Left kidney (tissue), 2 donors: ENCODE results near the gene TOLLIP. TPM values are rescaled to one million over a fixed set of nuclear protein-coding genes. Genes with fewer than 3 reads are reported as not detected.

ENCODE experiments used
- DNase-seq: peaks from one replicate; pipeline ENCODE4 v3.0.0-alpha.2; 2013
- polyA plus RNA-seq: library from polyadenylated mRNA; unstranded; fragments of 120-200 nt; gene quantifications from one replicate; pipeline ENCODE4 v1.2.1, GENCODE V29; 2013; ENCODE audit not compliant: insufficient read length

Gene TOLLIP
- polyA plus RNA-seq, 1 donor, result 28.7 TPM

- no peak for DNase-seq
Measured at GRCh38 chr11:1232021-1232882, 77.2 kb downstream of the TOLLIP start.

DNA sequence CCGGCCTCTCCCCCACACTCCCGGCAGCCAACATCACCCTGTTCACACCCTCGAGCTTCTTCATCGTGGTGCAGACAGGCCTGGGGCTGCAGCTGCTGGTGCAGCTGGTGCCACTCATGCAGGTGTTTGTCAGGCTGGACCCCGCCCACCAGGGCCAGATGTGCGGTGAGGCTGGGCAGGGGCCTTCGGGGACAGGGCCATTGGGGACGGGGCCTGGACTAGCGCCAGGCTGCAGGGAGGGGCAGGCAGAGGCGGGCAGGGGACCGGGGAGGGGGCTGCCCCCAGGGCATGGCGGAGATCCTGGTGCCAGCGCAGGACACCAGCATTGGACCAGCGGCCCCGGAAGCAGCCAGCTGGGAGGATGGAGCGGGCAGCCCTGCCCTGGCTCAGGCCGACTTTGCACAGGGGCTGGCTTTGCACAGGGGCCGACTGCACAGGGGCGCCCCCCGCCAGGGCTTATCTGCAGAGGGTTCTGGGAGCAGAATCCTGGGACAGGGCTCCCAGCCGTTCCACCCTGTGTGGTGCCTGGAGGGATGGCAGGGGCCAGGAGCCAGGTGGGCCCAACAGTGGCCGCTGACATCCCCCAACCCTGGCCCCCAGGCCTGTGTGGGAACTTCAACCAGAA lies 77.9 kb downstream of the TOLLIP start:
- no peak for DNase-seq

GRCh38 chr11:1230456-1231395 lies 78.7 kb downstream of the TOLLIP start:
- DNase-seq, result no peak

DNA sequence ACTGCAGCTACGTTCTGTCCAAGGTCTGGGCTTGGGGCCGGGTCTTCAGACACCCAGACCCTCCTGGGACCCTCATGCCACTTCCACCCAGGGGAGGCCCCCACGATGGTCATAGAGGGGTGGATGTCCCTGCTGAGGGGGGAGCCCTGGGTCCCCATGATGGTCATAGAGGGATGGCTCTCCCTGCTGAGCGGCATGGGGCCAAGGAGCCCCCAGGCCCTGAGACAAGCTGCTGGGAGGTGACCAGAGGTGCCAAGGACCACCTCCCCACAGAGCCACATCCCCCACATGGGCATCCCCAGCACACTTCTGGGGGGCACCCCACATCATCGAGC lies 79.3 kb downstream of the TOLLIP start:
- DNase-seq, result no peak

- DNase-seq, result no peak
Measured at GRCh38 chr11:1229471-1230120, 79.8 kb downstream of the TOLLIP start.

GRCh38 chr11:1228921-1229451 lies 80.4 kb downstream of the TOLLIP start:
- no peak for DNase-seq

- DNase-seq, result no peak
Measured at GRCh38 chr11:1228101-1228821, 81.2 kb downstream of the TOLLIP start.

DNA sequence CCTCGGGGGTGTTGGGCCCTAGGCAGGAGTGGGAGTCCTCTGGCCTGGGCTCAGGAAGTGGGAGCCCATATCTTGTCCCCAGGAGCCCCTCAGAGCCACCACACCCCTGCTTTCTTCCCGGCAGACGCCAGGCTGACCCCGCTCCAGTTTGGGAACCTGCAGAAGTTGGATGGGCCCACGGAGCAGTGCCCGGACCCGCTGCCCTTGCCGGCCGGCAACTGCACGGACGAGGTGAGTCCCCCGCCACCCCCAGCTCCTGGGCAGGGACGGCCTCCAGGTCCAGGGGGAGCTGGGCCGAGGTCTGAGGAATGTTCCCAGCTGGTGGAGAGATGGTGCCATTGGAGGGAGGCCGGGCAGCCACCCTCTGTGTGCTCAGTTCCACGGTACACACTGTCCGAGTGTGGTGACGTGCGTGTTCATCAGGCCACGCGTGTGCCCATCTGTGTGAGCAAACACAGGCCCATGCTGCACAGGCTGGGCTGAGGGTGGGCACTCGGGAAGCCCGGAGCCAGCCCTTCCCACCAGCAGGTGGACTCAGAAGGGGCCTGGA lies 81.8 kb downstream of the TOLLIP start:
- DNase-seq, result no peak

- no peak for DNase-seq
Measured at GRCh38 chr11:1226986-1227550, 82.4 kb downstream of the TOLLIP start.

DNA sequence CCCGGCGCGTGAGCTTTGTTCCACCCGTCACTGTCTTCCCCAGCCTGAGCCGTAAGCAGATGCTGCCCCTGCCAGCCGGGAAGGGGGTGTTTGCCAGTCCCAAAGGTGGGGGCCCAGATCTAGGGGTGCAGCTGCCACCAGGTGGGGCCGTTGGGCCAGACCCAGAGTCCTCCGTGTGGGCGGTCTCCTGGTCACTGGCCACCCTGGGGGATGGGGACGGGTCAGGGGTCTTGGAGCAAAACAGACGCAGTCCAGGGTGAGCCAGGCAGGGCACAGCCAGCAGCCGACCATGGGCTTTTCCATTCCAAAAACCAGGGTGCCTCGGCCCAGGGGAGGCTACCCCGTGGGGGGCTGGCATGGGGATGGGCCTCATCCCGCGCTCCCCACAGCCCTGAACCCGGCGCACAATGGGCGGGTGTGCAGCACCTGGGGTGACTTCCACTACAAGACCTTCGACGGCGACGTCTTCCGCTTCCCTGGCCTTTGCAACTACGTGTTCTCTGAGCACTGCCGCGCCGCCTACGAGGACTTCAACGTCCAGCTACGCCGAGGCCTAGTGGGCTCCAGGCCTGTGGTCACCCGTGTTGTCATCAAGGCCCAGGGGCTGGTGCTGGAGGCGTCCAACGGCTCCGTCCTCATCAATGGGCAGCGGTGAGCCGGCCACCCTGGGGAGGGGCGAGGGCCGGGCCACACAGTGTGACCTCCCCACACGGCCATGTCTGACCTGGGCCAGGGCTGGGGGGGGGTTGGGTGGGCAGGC lies 83.0 kb downstream of the TOLLIP start:
- no peak for DNase-seq

GRCh38 chr11:1225386-1226225 lies 83.8 kb downstream of the TOLLIP start:
- DNase-seq, result no peak

DNA sequence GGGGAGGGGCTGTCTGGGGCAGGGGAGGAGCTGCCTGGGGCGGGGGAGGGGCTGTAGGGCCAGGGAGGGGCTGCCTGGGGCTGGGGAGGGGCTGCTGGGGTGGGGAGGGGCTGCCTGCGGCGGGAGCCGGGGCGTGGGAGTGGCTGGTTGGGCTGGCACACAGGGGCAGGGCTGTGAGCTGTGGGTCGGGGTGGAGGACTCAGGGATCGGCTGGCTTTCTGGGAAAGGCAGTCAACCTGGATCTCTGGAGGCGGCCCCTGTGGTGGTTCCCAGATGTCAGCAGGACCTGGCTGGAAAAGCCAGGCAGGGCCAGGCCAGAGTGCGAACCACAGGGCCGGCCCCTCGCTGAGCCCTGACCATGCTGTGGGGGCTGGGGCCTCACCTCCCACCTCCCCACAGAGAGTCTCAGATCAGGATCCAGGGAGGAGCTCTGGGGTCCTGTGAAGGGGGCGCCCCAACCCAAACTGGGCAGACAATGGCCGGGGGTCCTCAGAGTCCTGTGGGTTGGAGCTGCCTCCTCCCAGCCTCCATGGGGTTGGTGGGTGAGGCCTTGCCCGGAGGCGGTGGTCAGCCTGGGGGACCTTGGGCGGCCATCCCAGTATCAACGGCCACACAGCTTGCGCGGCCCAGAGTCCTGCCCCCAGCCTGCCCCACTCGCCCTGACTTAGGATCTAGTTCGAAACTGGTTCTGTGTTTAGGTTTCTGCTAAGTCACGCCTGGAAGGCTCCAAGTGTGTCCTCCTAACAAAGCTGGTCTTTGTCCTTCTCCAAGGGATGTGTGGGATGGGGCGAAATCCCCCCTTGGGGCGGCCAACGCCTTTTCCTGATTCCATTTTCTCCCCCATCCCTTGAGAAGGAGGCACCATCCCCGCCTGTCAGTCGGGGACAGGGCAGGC lies 84.7 kb downstream of the TOLLIP start:
- no peak for DNase-seq

Other genes starting within 250 kb of the TOLLIP start
- gene MUC2, start 234.8 kb downstream of the TOLLIP start, polyA plus RNA-seq, result 0.03 TPM
- gene MUC5AC, start 151.7 kb downstream of the TOLLIP start, polyA plus RNA-seq, result 0.03 TPM
- 0.12 TPM for gene MUC5B, start 86.6 kb downstream of the TOLLIP start, polyA plus RNA-seq
- 0.90 TPM for gene BRSK2, start 80.3 kb upstream of the TOLLIP start, polyA plus RNA-seq
- 29.4 TPM for gene MOB2, start 177.1 kb upstream of the TOLLIP start, polyA plus RNA-seq